ENCODE measurements around the gene BATF.

The BATF gene

DNA sequence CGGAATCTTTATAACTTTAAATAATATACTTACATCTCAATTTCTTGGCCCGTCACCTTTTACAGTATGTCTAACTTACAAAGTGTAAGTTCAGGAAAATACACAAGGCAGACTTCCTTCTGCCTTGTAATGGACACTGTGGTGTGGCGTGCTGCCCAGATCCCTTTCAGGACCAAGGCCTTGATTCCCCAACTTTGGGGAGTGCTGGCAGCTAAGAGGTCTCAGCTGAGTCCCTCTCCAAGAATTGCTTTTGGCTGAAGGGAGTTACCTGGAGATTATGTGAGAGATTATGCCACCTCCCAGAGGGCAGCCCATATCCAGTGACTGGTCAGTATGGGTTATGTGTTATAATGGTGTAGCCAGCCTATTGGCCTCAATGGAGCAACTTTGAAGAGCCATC lies 21.2 kb upstream of the BATF start:
- no peak for DNase-seq

DNA sequence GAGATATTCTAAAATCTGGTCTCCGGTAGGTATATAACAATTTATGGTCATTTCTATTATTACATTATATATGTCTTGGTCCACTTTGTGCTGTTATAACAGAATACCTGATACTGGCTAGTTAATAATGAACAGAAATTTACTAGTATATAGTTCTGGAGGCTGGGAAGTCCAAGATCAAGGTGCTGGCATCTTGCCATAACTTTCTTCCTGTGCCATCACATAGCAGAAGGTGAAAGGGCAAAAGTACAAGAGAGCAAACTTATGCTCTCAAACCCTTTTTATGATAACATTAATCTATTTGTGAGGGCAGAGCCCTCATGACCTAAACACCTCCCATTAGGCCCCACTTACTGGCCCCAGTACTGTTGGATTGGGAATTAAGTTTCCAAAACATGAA lies 17.9 kb upstream of the BATF start:
- no peak for DNase-seq

DNA sequence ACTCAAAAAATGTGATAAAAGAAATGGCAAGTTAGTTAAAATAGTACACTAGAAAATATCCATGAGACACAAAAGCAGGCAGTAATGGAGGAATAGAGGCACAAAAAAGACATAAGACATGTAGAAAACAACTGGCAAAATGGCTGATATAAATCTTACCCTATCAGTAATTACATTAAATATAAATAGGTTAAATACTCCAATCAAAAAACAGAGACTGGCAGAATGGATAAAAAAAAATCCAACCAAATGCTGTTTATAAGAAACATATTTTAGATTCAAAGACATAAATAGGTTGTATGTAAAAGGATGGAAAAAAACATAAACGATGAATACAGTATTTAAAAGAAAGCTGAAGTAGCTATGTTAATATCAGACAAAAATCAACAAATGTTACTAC lies 15.3 kb upstream of the BATF start:
- DNase-seq = no peak

DNA sequence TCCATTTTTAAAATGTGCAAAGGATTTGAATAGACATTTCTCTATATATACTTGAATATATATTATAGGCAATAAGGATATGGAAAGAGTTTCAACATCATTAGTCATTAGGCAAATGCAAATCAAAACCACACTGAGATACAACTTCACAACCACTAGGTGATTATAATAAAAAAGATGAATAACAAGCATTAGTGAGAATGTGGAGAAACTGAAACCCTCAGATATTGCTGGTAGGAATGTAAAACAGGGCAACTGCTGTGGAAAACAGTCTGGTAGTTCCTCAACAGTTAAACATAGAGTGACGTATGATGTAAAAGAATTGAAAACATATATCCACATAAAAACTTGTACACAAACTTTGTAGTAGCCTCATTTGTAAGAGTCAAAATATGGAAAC lies 11.7 kb upstream of the BATF start:
- no peak for DNase-seq

DNA sequence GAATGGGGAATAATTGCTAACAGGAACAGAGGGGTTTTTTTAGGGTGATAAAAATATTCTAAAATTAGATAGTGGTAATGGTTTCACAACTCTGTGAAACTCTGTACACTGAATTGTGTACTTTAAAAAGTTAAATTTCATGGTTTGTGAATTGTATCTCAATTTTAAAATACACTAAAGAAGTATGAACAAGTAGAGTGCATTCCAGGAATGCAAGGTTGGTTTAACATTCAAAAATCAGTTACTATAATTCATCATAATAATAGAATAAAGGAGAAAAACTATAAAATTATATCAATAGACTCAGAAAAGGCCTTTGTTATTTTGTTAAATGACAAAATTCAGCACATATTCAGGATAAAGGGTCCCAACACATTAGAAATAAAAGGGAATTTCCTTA lies 11.1 kb upstream of the BATF start:
- no peak for DNase-seq

DNA sequence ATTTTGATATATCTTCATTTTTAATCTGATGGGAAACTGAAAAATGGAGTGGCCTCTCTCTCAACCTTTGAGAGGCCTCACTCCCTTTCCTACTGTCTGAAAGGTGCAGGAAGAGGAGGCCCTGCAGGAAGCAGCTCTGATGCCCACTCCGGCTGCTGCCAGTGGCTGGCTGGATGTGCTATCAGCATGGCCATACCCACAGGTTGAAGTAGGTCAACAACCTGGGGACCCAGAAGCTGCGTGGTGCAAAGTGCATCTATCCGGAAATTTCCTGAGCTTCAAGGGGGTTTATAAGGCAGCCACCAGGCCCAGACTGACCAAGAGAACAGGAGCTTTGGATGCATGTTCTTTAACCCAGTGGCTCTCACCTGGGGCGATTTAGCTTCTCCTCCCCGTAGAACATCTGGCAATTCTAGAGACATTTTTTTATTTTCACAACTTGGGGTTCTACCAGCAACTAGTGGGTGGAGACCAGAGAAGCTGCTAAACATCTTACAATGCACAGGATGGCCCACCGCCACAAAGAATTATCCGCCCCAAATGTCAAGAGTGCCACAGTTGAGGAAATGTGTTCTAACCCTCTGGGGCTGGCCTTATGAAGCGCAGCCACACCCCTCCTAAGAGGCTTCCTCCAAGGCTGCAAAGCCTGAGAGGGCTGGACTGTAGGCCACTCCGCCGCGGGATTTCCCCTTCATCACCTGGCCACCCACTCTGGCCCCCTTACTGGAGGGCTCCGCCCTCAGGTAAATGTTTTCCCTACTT lies 8.2 kb upstream of the BATF start:
- no peak for DNase-seq

DNA sequence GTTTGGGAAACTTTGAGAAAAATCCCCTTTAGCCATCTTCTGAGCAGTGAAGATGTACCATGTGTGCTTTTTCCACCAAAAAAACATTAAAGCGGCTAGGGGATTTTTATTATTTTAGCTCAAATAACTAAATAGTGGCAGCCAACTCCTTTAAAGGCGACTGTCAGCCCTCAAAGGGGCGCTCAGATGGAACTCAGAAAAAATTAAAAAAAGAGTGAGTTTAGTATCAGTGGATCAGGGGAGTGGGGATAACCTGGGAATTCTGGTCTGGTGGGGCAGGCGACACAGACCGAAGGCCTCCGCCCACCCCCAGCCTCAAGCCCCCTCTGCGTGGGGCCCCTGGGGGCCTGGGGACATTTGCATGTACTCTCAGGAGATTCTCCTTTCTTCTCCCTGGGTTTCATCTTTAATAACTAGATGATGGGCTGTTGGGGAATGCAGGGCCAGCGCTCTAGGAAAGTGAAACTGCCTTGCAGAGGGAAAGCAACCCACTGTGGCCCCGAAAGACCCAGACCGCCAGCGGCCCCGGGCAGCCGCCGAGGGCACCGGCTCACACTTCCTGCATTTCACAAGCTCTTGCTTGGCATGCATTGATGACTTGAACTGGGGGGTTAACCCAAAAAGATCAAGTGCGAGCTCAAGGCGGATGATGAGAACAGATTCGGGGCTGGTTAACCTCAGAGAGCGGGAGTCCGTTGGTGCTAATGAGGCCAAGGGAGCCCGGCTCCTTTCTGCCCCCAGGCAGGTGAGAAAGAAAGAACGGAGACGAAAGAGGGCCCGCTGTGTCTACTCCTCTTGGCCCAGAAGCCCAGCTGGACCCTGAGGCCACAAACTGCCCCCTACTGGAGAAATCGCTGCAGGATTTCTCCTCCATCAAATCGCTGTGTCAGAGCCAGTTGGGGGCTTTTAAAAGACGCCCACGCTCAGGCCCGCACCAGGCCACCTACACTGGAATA lies 7.3 kb upstream of the BATF start:
- no peak for DNase-seq

DNA sequence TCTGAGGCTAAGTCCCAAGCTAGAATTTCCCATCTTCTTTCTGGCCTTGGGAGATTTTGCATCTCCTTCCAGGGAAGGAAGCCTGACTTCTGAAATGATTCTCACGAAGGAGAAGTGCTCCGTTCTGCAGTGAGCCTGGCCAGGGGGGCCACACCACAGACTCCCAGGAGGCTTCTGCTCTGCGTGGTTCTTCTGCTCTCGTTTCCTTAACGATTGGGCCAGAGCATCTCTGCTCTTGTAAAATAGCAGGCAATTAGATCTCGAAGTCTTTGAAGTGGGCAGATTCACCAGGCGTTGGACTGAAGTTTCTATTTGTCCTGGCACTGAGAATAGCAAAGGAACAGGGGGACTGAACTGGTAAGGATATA lies 6.7 kb upstream of the BATF start:
- DNase-seq = no peak

DNA sequence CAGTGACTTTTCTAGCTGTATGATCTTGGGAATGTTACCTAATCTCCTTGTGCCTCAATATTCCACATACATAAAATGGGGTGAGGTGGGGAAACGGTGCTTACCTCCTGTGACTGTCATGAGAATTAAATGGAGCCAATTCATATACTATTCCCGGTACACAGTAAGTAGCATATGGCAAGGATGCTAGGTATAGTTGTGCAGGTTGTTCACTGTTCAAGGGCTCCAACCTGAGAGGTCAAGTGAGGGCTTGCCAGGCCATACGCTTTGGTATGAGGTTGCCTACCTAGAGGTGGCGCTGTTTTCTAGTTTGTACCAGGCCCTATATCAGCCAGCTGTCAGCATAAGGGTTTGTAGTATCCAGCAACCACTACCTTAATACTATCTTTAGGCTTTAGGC lies 3.6 kb upstream of the BATF start:
- no peak for DNase-seq

DNA sequence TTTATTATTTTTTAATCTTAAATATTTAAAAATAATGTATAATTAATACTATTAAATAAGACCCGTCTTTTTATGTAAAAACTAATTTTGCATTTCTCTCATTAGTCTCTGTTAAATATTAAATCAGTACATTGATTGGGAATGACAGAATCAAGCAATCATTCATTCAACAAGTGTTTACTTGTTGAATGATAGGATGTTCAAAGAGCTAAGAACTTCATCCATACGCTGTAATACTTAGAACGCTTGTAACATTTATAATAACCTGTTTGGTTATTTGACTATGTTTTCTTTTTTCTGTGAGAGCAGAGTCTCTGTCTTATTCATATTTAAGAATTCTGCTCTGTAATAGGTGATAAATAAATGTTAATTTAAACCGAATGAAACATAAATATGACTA lies 2.9 kb upstream of the BATF start:
- no peak for DNase-seq

DNA sequence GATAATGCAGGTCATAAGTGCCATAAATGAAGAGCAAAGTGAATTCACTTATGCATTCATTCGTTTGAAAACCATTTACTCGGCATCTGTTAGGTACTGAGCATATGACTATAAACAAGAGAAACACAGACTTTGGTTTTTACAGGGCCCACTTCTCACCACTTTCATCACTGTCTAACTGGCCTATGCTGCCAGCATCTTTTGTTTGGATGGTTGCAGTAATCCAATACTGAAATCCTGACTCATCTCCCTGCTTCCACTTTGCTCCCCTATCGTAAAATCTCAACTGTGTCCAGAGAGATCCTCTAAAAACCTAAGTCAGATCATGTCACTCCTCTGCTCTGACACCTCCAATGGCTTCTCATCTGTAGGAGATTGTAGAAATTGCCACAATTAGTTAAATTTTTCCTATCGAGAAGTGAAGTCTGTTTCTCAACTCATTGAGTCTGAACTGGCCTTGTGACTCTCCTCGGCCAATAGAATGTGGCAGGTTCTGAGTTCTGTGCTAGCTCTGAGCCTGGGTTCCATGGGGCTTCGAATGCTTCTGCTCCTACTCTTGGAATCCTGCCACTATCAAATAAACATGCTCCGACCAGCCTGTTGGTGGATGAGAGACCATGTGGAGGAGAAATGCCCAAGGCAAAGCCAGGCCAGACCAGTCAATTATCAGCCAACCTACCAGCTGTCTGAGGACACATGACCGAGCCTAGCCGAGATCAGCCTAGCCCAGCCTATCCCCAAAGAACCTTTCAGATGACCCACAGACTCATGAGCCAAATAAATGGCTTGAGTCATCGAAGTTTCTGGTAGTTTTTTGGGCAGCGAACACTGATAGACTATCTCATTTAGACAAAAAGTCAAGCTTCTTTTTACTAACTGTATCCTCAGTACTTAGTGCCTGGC lies 2.2 kb upstream of the BATF start:
- no peak for DNase-seq

DNA sequence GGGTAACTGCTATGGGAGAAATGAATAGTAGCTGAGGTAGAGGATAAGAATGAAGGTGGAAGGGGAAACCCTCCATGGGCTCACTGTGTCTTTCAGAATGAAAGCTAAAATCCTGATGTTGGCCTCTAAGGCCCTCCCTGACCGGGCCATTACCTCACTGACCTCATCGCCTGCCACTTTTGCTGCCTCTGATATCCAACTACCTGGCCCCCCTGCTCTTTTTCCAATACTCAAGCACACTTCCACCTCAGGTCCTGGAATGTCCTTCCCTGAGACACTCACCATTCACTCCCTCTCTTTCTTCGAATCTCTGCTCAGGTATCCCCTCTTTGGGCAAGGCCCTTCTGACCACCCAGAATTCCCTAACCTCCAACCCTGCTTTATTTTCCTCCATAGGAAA lies 1.4 kb upstream of the BATF start:
- no peak for DNase-seq

DNA sequence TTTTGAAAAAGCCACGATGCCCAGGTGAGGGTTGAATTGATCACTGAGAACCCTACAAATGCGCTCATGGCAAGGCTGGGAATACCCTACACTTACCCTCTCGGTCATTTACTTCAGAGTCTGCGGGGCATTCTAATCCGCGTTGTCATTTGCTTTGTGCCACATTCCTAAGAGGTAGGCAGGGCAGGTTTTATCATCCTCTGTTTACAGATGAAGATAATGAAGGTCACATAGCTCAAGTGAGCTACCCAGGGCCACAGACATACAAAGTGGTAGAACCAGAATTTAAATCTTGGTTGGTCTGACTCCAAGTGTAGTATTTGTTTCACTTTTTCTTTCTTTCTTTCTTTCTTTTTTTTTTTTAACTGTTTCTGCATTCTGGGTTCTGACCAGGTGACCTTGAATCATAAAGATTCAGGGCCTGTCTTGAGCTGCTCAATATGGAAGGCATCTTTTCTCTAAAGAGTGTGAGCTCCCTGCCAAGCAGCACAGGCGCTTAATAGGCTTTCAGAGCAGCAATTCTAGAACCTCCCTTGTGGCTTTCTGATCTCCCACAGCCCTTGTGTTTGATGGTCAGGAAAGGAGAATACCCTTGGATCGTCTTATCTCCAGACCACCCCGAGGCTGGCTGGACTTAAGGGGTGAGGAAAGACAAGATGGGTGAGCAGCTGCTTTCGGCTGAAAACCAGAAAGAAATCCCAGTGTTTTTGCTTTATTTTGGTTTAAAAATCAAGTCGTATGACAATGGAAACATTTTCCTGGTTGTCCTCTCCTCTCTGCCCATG lies 662 bp upstream of the BATF start:
- no peak for DNase-seq

DNA sequence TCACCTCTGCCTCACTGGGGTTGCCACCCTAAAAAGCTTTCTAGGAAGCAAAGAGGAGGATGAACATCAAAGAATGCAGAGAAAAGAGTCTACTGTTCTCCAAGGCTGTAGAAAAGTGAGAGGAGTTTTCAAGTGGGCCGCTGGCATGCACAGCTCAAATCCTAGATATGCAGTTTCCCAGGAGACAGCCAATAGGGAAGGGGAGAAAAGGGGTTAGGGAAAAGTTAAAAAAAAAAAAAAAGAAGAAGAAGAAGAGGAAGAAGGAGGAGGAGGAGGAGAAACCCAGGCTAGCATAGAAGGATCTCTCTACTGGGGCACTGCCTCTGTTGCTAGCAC lies 682 bp downstream of the BATF start:
- DNase-seq = no peak

DNA sequence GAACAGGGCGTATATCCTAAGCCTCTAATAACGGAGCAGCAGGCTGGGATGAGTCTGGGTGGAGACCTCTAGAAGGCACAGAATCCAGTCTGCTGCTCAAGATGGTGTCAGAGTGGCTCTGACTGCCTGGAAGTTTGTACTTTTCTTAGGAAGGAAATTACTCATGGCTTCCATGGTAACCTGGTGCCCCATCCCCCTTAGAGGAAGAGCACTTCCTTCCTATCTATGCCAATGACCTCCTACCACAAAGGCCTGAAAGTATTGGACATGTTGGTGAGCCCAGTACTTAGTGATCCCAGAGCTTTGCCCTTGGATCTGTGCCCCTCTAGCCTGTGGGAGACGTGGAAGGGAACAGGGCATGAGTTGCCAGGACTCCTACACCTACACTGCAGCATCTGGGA lies 1.5 kb downstream of the BATF start:
- no peak for DNase-seq

DNA sequence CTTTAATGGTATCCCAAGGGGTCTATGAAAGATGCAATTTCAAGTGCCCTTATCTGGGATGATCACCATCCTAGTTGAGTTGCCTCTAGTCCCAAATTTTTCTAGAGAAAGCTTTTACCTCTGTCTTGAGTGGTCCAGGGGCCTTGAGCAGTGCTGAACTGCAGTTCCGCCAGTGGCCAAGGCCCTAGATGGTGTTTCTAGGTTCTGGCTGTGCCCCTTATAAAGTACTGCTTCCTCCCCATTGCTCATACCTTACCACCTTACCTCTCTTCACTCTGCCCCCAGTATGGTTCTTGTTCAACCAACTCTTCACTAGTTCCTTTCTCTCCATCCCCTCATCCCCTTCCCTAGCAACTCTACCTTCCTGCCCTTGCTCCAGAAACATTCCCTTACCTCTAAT lies 3.7 kb downstream of the BATF start:
- DNase-seq = no peak

DNA sequence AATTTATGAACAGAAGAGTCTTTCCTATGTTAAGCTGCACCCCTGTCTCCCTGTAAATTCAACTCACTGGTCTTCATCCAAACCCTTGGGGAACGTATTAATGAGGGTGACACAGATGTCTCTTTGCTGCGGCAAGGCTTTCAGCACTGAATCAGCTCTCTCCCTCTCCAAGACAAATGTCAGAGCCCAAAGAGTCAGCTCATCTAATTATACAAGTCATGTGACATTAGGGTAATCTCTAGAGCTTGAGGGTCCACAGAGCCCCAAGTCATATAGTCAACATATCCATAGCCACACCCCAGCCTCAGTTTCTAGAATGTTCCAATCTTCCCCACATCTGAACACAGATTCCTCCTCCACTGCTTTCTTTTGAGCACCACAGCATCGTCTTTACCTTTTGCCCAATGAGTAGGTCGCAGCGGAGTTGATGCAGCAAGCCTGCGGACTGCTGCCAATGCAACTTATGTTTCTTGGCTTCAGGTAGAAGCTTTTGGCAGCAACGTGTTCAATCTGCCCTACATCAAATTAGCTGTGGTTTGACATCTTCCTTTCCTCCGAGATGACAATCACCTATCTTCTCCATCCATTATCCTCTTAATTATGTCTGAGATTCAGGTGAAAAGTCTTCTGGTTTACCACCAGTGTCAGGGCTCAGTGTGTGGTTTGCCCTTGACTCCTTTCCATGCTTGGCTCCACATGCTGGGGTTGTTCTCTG lies 5.3 kb downstream of the BATF start:
- no peak for DNase-seq

DNA sequence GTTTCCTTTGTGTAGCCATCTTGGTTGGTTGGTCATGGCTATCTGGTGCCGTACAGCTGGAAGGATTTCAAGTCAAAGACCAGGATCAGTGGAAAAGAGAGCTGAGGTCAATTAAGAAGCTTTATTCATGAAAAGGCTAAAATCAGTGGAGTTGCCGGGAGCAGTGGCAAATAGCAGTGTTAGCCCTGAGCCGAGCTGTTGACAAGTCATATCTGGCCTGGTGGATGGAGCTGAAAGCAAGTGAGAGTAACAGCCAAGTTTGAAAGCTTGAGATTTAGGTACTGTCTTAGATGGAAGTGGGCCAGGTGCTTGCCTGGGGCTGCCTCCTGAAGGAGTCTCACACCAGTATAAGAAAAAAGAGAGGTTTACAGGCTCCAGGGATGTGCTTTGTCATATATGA lies 9.0 kb downstream of the BATF start:
- DNase-seq = no peak

DNA sequence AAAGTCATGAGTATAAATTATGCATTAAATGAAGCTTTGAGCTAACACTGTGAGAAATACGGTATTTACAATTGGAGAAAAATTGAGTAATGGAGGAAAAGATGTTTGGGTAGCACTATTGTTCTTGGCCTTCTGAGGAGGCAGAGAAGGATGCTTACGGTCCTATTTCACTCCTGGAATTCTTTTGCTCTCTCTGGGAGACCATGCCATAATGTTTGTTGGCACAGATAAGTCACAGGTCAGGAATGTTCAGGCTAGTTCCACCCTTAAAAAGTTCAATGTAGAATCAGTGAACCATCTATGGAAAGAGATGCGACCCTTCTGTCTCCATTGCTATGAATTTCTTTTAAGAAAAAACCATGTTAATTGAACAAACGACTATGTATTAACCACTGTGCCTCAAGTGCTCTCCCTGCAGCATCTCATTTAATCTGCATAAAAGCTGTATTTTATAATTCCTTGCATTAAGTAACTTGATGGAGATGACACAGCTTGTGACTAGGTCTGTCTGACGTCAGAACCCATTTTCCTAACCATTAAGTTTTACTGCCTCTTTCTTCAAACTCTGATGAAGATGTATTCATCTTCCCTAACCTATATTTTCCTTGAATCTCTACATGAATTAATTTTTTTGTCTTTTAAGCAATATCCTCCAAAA lies 9.5 kb downstream of the BATF start:
- DNase-seq = no peak

DNA sequence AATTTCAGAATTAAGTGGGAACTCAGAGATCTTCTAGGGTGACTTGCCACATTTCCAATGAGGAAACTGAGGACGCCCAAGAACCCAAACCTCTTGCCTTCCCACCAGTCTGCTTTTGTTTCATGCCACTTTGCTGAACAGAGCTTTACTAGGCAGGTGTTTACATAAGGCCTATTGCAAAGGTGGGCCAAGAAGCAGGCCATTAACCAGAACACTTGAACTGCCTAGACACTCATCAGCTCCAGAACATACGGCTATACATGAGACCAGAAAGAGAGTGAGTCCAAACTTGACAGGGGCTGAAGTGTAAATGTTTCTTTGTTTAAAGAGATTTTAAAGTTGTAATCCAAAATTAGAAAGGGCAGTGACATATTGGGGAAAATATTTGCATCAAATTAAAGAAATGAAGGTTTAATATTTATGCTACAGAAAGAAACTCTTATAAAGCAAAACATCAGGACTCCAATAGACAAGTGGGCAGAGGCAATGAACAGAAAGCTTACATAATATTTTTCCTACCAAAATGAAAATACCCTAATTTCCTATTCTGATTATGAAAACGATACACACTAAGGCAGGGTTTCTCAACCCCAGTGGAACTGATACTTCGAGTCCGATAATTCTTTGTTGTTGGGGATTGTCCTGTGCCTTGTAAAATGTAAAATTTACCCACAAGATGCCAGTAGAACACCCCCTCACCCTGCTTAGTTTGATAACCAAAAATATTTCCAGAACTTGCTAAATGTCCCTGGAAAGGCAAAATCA lies 11.7 kb downstream of the BATF start:
- DNase-seq = peak; percentile 10

Measured in NCI-H2029 (cell line).